HEK293 (cell line): ENCODE results near the gene CD96.
A peak's percentile ranks its signal among the peaks of the same experiment; 100 is the strongest.

Experiments
- CTCF ChIA-PET: fragments of 350-600 bp; formaldehyde crosslinking; extraction: SDS; loops from one replicate; lab custom pipeline; 2021; ENCODE audit warnings: antibody characterized with exemption; lab: Yijun Ruan, JAX
- POLR2A ChIA-PET: fragments of 300-600 bp; formaldehyde crosslinking; extraction: SDS; loops from one replicate; lab custom pipeline; 2020; ENCODE audit warnings: antibody characterized with exemption, inconsistent platforms; lab: Yijun Ruan, JAX
- H3K27ac ChIP-seq: fragments of 200-500 bp; sonication (Bioruptor generic); 2 replicates; pipeline ENCODE4 v1.5.1; 2014; ENCODE audit warnings: low read depth, low read length, control low read depth, inconsistent platforms; ENCODE audit errors: extremely low read depth
- H3K36me3 ChIP-seq, 2 experiments: fragments of 200-500 bp in 1 of 2; sonication (Bioruptor generic) in 1 of 2; 1 replicate in 1 of 2; 2 replicates in 1 of 2; pipeline ENCODE4 v1.5.1; 2014 to 2017; ENCODE audit warnings: inconsistent platforms in 2 of 2, low read length in 2 of 2; ENCODE audit not compliant: control insufficient read depth in 2 of 2, insufficient read depth in 1 of 2
- H3K4me1 ChIP-seq: fragments of 200-500 bp; sonication (Bioruptor generic); 2 replicates; pipeline ENCODE4 v1.5.1; 2014; ENCODE audit warnings: mild to moderate bottlenecking, low read length, inconsistent platforms; ENCODE audit not compliant: control insufficient read depth, insufficient read depth
- H3K4me3 ChIP-seq: 2 replicates; pipeline ENCODE4 v1.5.1; 2011; ENCODE audit warnings: low read depth, mild to moderate bottlenecking, control low read depth, low read length, moderate library complexity
- H3K9me3 ChIP-seq: fragments of 200-500 bp; sonication (Bioruptor generic); 2 replicates; pipeline ENCODE4 v1.5.1; 2014; ENCODE audit warnings: low read depth, low read length, inconsistent platforms; ENCODE audit not compliant: control insufficient read depth, insufficient read depth
- GLI4 ChIP-seq: fragments of 450-650 bp; formaldehyde crosslinking; IDR thresholded peaks from 2 replicates; pipeline ENCODE4 v1.5.1; 2016; ENCODE audit warnings: missing biosample characterization, missing genetic modification characterization
- MZF1 ChIP-seq: fragments of 450-650 bp; formaldehyde crosslinking; IDR thresholded peaks from 2 replicates; pipeline ENCODE4 v1.5.1; 2017; ENCODE audit warnings: missing biosample characterization, missing genetic modification characterization, borderline replicate concordance
- PRDM2 ChIP-seq: fragments of 450-650 bp; formaldehyde crosslinking; IDR thresholded peaks from 2 replicates; pipeline ENCODE4 v1.5.1; 2016; ENCODE audit warnings: missing biosample characterization, missing genetic modification characterization, borderline replicate concordance
- ZBTB11 ChIP-seq: fragments of 450-650 bp; formaldehyde crosslinking; conservative IDR thresholded peaks from 2 replicates; pipeline ENCODE4 v1.5.1; 2016; ENCODE audit warnings: low read depth, missing biosample characterization, missing genetic modification characterization
- ZBTB26 ChIP-seq: fragments of 450-650 bp; formaldehyde crosslinking; optimal IDR thresholded peaks from 2 replicates; pipeline ENCODE3; 2016; ENCODE audit warnings: missing biosample characterization, mild to moderate bottlenecking, missing genetic modification characterization
- ZBTB44 ChIP-seq: fragments of 450-650 bp; IDR thresholded peaks from 2 replicates; pipeline ENCODE4 v1.5.1; 2018; ENCODE audit warnings: missing biosample characterization, mild to moderate bottlenecking, missing genetic modification characterization
- ZIC2 ChIP-seq: fragments of 450-650 bp; formaldehyde crosslinking; IDR thresholded peaks from 2 replicates; pipeline ENCODE4 v1.5.1; 2016; ENCODE audit warnings: missing biosample characterization, missing genetic modification characterization
- ZNF274 ChIP-seq, 2 experiments: fragments of 200-500 bp in 1 of 2; fragments of 450-650 bp in 1 of 2; sonication (Bioruptor generic) in 1 of 2; formaldehyde crosslinking in 1 of 2; IDR thresholded peaks; 2 replicates each; pipeline versions ENCODE4 v1.5.1 to v1.6.1; 2014 to 2016; ENCODE audit warnings: borderline replicate concordance in 1 of 2, inconsistent platforms in 1 of 2, low read length in 1 of 2, missing biosample characterization in 1 of 2, missing genetic modification characterization in 1 of 2
- ZNF350 ChIP-seq: fragments of 450-650 bp; formaldehyde crosslinking; IDR thresholded peaks from 2 replicates; pipeline ENCODE4 v1.5.0; 2017; ENCODE audit warnings: missing biosample characterization, mild to moderate bottlenecking, missing genetic modification characterization
- ZNF398 ChIP-seq: fragments of 450-650 bp; formaldehyde crosslinking; IDR thresholded peaks from 2 replicates; pipeline ENCODE4 v1.5.1; 2017; ENCODE audit warnings: missing biosample characterization, missing genetic modification characterization
- ZNF544 ChIP-seq: fragments of 450-650 bp; formaldehyde crosslinking; IDR thresholded peaks from 2 replicates; pipeline ENCODE4 v1.5.0; 2017; ENCODE audit warnings: missing biosample characterization, missing genetic modification characterization
- ZNF624 ChIP-seq: fragments of 450-650 bp; formaldehyde crosslinking; IDR thresholded peaks from 2 replicates; pipeline ENCODE4 v1.5.1; 2017; ENCODE audit warnings: missing biosample characterization, missing genetic modification characterization
- ZNF654 ChIP-seq: fragments of 450-650 bp; formaldehyde crosslinking; IDR thresholded peaks from 2 replicates; pipeline ENCODE4 v1.5.1; 2016; ENCODE audit warnings: low read depth, missing biosample characterization, missing genetic modification characterization
- ZXDB ChIP-seq: fragments of 450-650 bp; formaldehyde crosslinking; IDR thresholded peaks from 2 replicates; pipeline ENCODE4 v1.5.1; 2016; ENCODE audit warnings: missing biosample characterization, missing genetic modification characterization

The CD96 gene

GRCh38 chr3:111690242-111690641, 148.2 kb downstream of the CD96 start:
- Histone ChIP-seq H3K36me3 (no peaks in the 10 kb centered on the region), H3K4me1 (peaks cover 9% of the 10 kb centered on the region), H3K27ac (no peak overlapping the region), H3K4me3 (no peak overlapping the region), H3K9me3 (no peaks in the 10 kb centered on the region)
- ChIA-PET POLR2A (interaction anchor here (0.6 kb wide), 1 partner anchor 19 kb away, joined by 5 read pairs; no protein-coding TSS in a partner anchor), CTCF (interaction anchor here (0.6 to 2.7 kb wide), 4 partner anchors 9 to 207 kb away, joined by 4 to 15 read pairs (median 8); no protein-coding TSS in a partner anchor)
- TF ChIP-seq GLI4 (tag by site-specific recombination) (no peak), ZNF274 (IDR thresholded peaks at IDR 0.05; ENCODE audit: low read length) (no peak), ZNF274 (tag by site-specific recombination; IDR thresholded peaks at IDR 0.05; ENCODE audit: borderline replicate concordance) (no peak), ZNF544 (tag by site-specific recombination) (no peak), ZBTB11 (tag by site-specific recombination) (no peak), ZBTB26 (tag by site-specific recombination) (no peak), ZIC2 (tag by site-specific recombination) (peak; percentile 74)

GRCh38 chr3:111691293-111691909, 149.4 kb downstream of the CD96 start:
- H3K9me3 ChIP-seq, result no peaks in the 10 kb centered on the region
- peaks cover 17% of the 10 kb centered on the region for H3K4me1 ChIP-seq
- POLR2A ChIA-PET, result no interaction called here
- CTCF ChIA-PET, result interaction anchor here (0.6 to 2.7 kb wide), 13 partner anchors 9 to 398 kb away, joined by 3 to 15 read pairs (median 4); no protein-coding TSS in a partner anchor
- no peaks in the 10 kb centered on the region for H3K36me3 ChIP-seq
- H3K27ac ChIP-seq, result no peak overlapping the region
- TF ChIP-seq ZXDB (tag by site-specific recombination), result no peak
- TF ChIP-seq ZBTB44 (tag by site-specific recombination), result no peak
- no peak for TF ChIP-seq ZNF398 (tag by site-specific recombination)
- no peak for TF ChIP-seq ZNF350 (tag by site-specific recombination)
- TF ChIP-seq ZNF654 (tag by site-specific recombination), result peak; percentile 57
- TF ChIP-seq PRDM2 (tag by site-specific recombination), result no peak
- TF ChIP-seq MZF1, result no peak
- no peak for TF ChIP-seq ZNF624 (tag by site-specific recombination)
- TF ChIP-seq, all 188 proteins: peak for 1
- H3K4me3 ChIP-seq, result no peak overlapping the region
